Measurements from ENCODE around the gene CHCHD1.
"Not testable (repeated sequence)": the region's sequence is repeated elsewhere in the genome, so short reads cannot be mapped to it uniquely, and the experiment has no call there.

The CHCHD1 gene

DNA sequence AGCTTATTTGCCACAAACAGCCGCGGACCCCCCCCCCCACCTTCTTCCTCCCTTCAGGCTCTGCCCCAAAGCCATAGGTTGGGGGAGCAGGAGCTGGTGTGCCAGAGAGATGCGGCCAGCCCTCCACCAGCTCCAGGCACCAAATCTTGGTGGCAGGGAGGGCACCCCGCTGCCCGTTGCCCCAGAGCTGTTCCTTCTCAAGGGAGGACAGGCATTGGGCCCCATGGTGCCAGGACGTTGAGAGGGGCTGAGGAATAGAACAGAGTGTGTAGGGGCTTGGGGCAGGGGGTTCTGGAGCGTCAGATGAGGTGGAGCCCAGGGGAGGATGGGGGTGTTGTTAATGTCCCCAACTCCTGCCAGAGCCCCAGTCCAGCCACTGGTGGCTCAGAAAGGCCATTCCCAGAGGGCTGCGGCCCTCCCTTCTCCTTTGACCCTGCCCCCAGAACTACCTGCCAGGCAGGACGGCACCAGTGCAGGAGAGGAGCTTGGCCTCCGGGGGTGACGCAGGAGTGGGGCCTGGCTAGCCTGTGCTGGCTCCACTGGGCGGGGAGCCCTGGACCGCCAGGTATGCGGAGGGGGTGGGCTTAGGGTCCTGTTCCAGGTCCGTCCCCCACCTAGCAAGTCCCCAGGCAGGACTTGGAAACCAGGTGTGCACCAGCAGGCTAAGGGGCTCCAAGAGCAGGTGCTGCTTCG lies 47.7 kb upstream of the CHCHD1 start:
- H3K23ac ChIP-seq (ENCODE audit: low read depth, low read length, poor library complexity) = no peak overlapping the region
- H3K4ac ChIP-seq (ENCODE audit: low read length) = no peak overlapping the region
- H2BK5ac ChIP-seq (ENCODE audit: low read length) = no peak overlapping the region
- no peak overlapping the region for H3K18ac ChIP-seq (ENCODE audit: low read length)
- no peak overlapping the region for H4K91ac ChIP-seq (ENCODE audit: low read depth, low read length, poor library complexity)
- DNase-seq (ENCODE audit: low spot score) = no peak
- H3K27me3 ChIP-seq (ENCODE audit: control insufficient read depth in 3 of 3, insufficient read depth in 3 of 3, low read depth in 1 of 3, low read length in 3 of 3) = no peaks in the 10 kb centered on the region
- H3K27ac ChIP-seq (replicated peaks; ENCODE audit: low read length) = no peak overlapping the region
- no peak overlapping the region for H2BK120ac ChIP-seq (ENCODE audit: low read depth, low read length)
- no peak overlapping the region for H3K4me2 ChIP-seq (ENCODE audit: insufficient read depth, low read length, poor library complexity, severe bottlenecking)
- H3K9ac ChIP-seq (ENCODE audit: low read depth, low read length, poor library complexity) = no peak overlapping the region
- H4K8ac ChIP-seq (ENCODE audit: low read depth, low read length) = no peak overlapping the region
- H2BK12ac ChIP-seq (ENCODE audit: low read length) = no peak overlapping the region
- no peak overlapping the region for H2BK15ac ChIP-seq (ENCODE audit: low read length)
- H3K36me3 ChIP-seq (replicated peaks in 1 of 2; ENCODE audit: control insufficient read depth in 2 of 2, insufficient read depth in 2 of 2, low read length in 2 of 2) = peaks cover 7 to 36% of the 10 kb centered on the region in 2 donors
- no peak overlapping the region for H3K4me3 ChIP-seq (ENCODE audit: low read length in 2 of 2)
- WGBS, 2 donors (ENCODE audit: extremely low coverage in 2 of 2, insufficient read length in 2 of 2, insufficient replicate concordance in 1 of 2) = no CpG with 5 or more reads among the region's 16 CpGs
- H3K79me1 ChIP-seq (ENCODE audit: low read depth, low read length) = peaks cover 17% of the 10 kb centered on the region
- no peak overlapping the region for H2AK5ac ChIP-seq (ENCODE audit: low read depth, low read length)
- H3K9me3 ChIP-seq (replicated peaks in 1 of 2; ENCODE audit: control insufficient read depth in 2 of 2, insufficient read depth in 1 of 2, low read depth in 1 of 2, low read length in 2 of 2) = no peaks in the 10 kb centered on the region
- no peak overlapping the region for H3K14ac ChIP-seq (ENCODE audit: low read length)
- H3K4me1 ChIP-seq (ENCODE audit: control insufficient read depth in 2 of 2, insufficient read depth in 1 of 2, low read depth in 1 of 2, low read length in 2 of 2) = no peaks in the 10 kb centered on the region
- no peak overlapping the region for H2AFZ ChIP-seq (ENCODE audit: low read length)

DNA sequence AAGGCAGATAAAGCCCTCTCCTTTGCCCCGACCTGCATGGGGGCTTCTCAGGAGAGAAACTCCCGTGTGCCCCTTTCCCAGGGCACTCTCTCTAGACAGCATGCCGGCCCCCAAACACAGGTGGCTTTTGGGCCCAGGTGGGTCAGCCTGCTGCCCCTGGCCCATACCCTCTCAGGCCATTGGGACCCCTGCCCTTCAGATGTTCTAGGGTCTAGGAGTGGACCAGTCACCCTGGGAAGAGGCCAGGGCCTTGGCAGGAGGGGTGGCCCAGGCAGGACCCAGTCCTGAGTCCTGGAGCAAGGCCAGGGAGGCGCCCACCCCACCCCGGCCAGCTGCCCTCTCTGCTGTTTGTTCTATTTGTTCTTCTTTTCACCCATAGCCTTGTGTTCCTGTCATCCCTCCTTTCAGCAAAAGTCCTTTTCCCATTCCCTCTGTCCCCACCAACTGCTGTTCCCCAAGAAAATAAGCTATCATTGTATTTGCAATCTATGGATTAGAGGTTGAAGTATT lies 47.0 kb upstream of the CHCHD1 start:
- Histone ChIP-seq H2AFZ (ENCODE audit: low read length) (no peak overlapping the region), H4K91ac (ENCODE audit: low read depth, low read length, poor library complexity) (no peak overlapping the region), H3K27me3 (ENCODE audit: control insufficient read depth in 3 of 3, insufficient read depth in 3 of 3, low read depth in 1 of 3, low read length in 3 of 3) (no peaks in the 10 kb centered on the region), H3K27ac (replicated peaks; ENCODE audit: low read length) (no peak overlapping the region), H3K4me2 (ENCODE audit: insufficient read depth, low read length, poor library complexity, severe bottlenecking) (no peak overlapping the region), H3K18ac (ENCODE audit: low read length) (no peak overlapping the region), H2BK15ac (ENCODE audit: low read length) (no peak overlapping the region), H3K14ac (ENCODE audit: low read length) (no peak overlapping the region), H2BK120ac (ENCODE audit: low read depth, low read length) (no peak overlapping the region), H2BK12ac (ENCODE audit: low read length) (no peak overlapping the region), H2AK5ac (ENCODE audit: low read depth, low read length) (no peak overlapping the region), H4K8ac (ENCODE audit: low read depth, low read length) (no peak overlapping the region), H3K4me1 (ENCODE audit: control insufficient read depth in 2 of 2, insufficient read depth in 1 of 2, low read depth in 1 of 2, low read length in 2 of 2) (no peaks in the 10 kb centered on the region), H2BK5ac (ENCODE audit: low read length) (no peak overlapping the region), H3K9me3 (replicated peaks in 1 of 2; ENCODE audit: control insufficient read depth in 2 of 2, insufficient read depth in 1 of 2, low read depth in 1 of 2, low read length in 2 of 2) (no peaks in the 10 kb centered on the region), H3K4ac (ENCODE audit: low read length) (no peak overlapping the region), H3K4me3 (ENCODE audit: low read length in 2 of 2) (no peak overlapping the region), H3K9ac (ENCODE audit: low read depth, low read length, poor library complexity) (no peak overlapping the region), H3K23ac (ENCODE audit: low read depth, low read length, poor library complexity) (no peak overlapping the region), H3K79me1 (ENCODE audit: low read depth, low read length) (peaks cover 17% of the 10 kb centered on the region), H3K36me3 (replicated peaks in 1 of 2; ENCODE audit: control insufficient read depth in 2 of 2, insufficient read depth in 2 of 2, low read length in 2 of 2) (peaks cover 7 to 36% of the 10 kb centered on the region in 2 donors)
- DNase-seq (ENCODE audit: low spot score) = no peak
- no CpG with 5 or more reads among the region's 5 CpGs for WGBS, 2 donors (ENCODE audit: extremely low coverage in 2 of 2, insufficient read length in 2 of 2, insufficient replicate concordance in 1 of 2)

- H2AFZ ChIP-seq (ENCODE audit: low read length); H2BK5ac ChIP-seq (ENCODE audit: low read length); H3K23ac ChIP-seq (ENCODE audit: low read depth, low read length, poor library complexity); H2AK5ac ChIP-seq (ENCODE audit: low read depth, low read length); H3K18ac ChIP-seq (ENCODE audit: low read length); H3K4ac ChIP-seq (ENCODE audit: low read length); H3K9ac ChIP-seq (ENCODE audit: low read depth, low read length, poor library complexity); H2BK12ac ChIP-seq (ENCODE audit: low read length); DNase-seq (ENCODE audit: low spot score); H2BK15ac ChIP-seq (ENCODE audit: low read length); H3K27me3 ChIP-seq (ENCODE audit: control insufficient read depth in 3 of 3, insufficient read depth in 3 of 3, low read depth in 1 of 3, low read length in 3 of 3); H2BK120ac ChIP-seq (ENCODE audit: low read depth, low read length); H3K4me2 ChIP-seq (ENCODE audit: insufficient read depth, low read length, poor library complexity, severe bottlenecking); H3K9me3 ChIP-seq (replicated peaks in 1 of 2; ENCODE audit: control insufficient read depth in 2 of 2, insufficient read depth in 1 of 2, low read depth in 1 of 2, low read length in 2 of 2); H3K14ac ChIP-seq (ENCODE audit: low read length); H4K91ac ChIP-seq (ENCODE audit: low read depth, low read length, poor library complexity); H4K8ac ChIP-seq (ENCODE audit: low read depth, low read length); H3K79me1 ChIP-seq (ENCODE audit: low read depth, low read length); H3K4me3 ChIP-seq (ENCODE audit: low read length in 2 of 2); H3K27ac ChIP-seq (replicated peaks; ENCODE audit: low read length): not testable (repeated sequence)
- Histone ChIP-seq H3K4me1 (ENCODE audit: control insufficient read depth in 2 of 2, insufficient read depth in 1 of 2, low read depth in 1 of 2, low read length in 2 of 2) (peaks cover 5 to 10% of the 10 kb centered on the region in 2 donors), H3K36me3 (replicated peaks in 1 of 2; ENCODE audit: control insufficient read depth in 2 of 2, insufficient read depth in 2 of 2, low read length in 2 of 2) (peaks cover 0 to 29% of the 10 kb centered on the region in 2 donors)
- WGBS, 2 donors (ENCODE audit: extremely low coverage in 2 of 2, insufficient read length in 2 of 2, insufficient replicate concordance in 1 of 2) = no CpG with 5 or more reads among the region's 18 CpGs
Measured at GRCh38 chr10:73740501-73741254, 41.2 kb upstream of the CHCHD1 start.

DNA sequence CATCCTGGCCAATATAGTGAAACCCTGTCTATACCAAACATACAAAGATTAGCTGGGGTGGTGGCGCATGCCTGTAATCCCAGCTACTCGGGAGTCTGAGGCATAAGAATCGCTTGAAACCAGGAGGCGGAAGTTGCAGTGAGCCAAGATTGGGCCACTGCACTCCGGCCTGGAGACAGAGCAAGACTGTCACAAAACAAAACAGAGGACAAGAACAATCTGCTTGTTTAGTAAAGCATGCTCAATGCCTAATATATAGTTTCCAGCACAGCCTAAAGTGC lies 39.5 kb upstream of the CHCHD1 start:
- Histone ChIP-seq H2AFZ (ENCODE audit: low read length) (no peak overlapping the region), H2BK5ac (ENCODE audit: low read length) (no peak overlapping the region), H2AK5ac (ENCODE audit: low read depth, low read length) (no peak overlapping the region), H3K79me1 (ENCODE audit: low read depth, low read length) (peaks cover 2% of the 10 kb centered on the region), H4K8ac (ENCODE audit: low read depth, low read length) (no peak overlapping the region), H2BK120ac (ENCODE audit: low read depth, low read length) (no peak overlapping the region), H3K4ac (ENCODE audit: low read length) (no peak overlapping the region), H3K27ac (replicated peaks; ENCODE audit: low read length) (no peak overlapping the region), H3K18ac (ENCODE audit: low read length) (no peak overlapping the region), H3K36me3 (replicated peaks in 1 of 2; ENCODE audit: control insufficient read depth in 2 of 2, insufficient read depth in 2 of 2, low read length in 2 of 2) (peaks cover 4 to 36% of the 10 kb centered on the region in 2 donors), H3K4me3 (ENCODE audit: low read length in 2 of 2) (no peak overlapping the region), H3K4me2 (ENCODE audit: insufficient read depth, low read length, poor library complexity, severe bottlenecking) (no peak overlapping the region), H3K4me1 (ENCODE audit: control insufficient read depth in 2 of 2, insufficient read depth in 1 of 2, low read depth in 1 of 2, low read length in 2 of 2) (peaks cover 5 to 10% of the 10 kb centered on the region in 2 donors), H3K23ac (ENCODE audit: low read depth, low read length, poor library complexity) (no peak overlapping the region), H4K91ac (ENCODE audit: low read depth, low read length, poor library complexity) (no peak overlapping the region), H2BK15ac (ENCODE audit: low read length) (no peak overlapping the region), H3K9ac (ENCODE audit: low read depth, low read length, poor library complexity) (no peak overlapping the region), H3K14ac (ENCODE audit: low read length) (no peak overlapping the region), H2BK12ac (ENCODE audit: low read length) (no peak overlapping the region), H3K27me3 (ENCODE audit: control insufficient read depth in 3 of 3, insufficient read depth in 3 of 3, low read depth in 1 of 3, low read length in 3 of 3) (no peaks in the 10 kb centered on the region), H3K9me3 (replicated peaks in 1 of 2; ENCODE audit: control insufficient read depth in 2 of 2, insufficient read depth in 1 of 2, low read depth in 1 of 2, low read length in 2 of 2) (no peaks in the 10 kb centered on the region)
- no CpG with 5 or more reads among the region's 5 CpGs for WGBS, 2 donors (ENCODE audit: extremely low coverage in 2 of 2, insufficient read length in 2 of 2, insufficient replicate concordance in 1 of 2)
- DNase-seq (ENCODE audit: low spot score) = no peak

Measured in neuronal stem cell (in vitro differentiated cells).